ELR (cell line): ENCODE data around the gene FBXO44.

Source experiments
- DNase-seq: peaks from one replicate; pipeline ENCODE4 v3.0.0-alpha.2; 2015; ENCODE audit warnings: low read depth

FBXO44 gene

DNA sequence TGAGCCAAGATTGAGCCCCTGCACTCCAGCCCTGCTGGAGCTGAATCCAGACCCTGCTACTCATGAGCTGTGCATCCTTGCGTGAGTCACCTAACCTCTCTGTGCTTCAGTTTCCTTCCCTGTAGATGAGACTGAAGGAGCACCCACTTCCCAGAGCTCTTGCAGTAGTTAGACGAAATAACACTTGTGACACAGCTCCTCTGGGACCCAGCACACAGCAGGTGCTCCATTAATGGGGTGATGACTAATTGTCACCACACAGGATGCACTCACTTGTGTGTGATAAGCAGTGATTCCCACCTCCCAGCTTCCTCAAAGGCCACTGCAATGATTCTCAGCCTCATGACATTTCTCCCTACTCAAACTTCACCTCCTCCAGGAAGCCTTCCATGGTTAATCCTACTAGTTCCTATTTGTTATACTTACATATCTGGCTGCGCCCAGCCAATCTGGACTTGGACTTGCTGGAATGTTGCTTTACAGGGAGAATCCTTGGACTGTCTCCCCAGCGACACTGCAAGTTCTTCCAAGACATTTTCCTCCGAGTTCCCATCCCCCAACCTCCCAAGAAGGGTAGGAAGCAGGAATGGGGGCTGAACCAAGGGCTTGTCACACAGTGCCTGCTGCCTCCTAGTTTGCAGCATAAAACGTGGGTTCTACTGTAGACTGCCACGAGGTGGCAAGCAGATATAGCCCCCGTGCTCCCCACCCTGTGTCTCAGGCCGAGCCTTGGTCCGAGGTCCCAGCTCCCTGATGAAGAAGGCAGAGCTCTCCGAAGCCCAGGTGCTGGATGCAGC, 54.1 kb downstream of the FBXO44 start:
- no peak for DNase-seq

DNA sequence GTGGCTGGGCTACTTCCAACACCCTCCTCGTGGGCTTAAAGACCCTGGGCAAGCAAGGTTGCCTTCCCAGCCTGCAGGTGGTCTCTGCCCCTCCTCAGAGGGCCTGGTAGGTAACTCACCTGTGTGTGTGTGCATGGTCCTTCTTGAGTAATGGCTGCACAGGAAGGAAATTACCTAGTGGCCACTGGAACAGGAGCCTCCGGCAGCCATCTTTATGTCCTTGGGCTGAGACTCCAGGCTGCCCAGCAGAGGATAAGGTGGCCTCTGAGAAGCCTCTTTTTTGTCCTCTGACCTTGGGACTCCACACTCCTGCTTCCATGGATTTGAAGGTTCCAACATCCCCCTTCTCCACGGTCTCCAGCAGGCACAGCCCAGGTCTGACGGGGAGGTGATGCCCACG, 56.8 kb downstream of the FBXO44 start:
- DNase-seq: no peak

DNA sequence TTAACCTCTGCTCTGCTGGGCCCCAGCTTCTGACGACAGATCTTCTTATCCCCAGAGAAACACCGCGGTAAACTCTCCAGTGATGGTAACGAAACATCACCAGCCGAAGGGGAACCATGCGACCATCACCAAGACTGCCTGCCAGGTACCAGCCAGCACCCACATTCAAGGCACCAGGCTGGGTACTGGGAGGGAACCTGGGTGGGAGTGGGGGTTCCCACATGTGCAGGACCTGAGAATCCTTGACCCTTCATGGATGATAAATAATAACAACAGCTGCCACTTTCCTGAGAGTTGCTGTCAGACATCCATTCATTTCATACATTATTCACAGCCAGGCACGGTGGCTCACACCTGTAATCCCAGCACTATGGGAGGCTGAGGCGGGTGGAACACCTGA, 57.6 kb downstream of the FBXO44 start:
- DNase-seq: no peak
